Right cardiac atrium (tissue), 5 donors: ENCODE data around the gene SH3TC1. TPM values are rescaled to one million over a fixed set of nuclear protein-coding genes. Genes with fewer than 3 reads are reported as not detected.

Experiments used
- ATAC-seq, 2 donors: fragments of 200-7000 bp; cut with Tn5 transposase; one replicate each; pipeline versions ENCODE4 v1.8.0 to v1.9.1; 2020; ENCODE audit warnings: moderate library complexity in 2 of 2, mild to moderate bottlenecking in 1 of 2
- DNase-seq, 3 donors: peaks; one replicate each; pipeline ENCODE4 v3.0.0-alpha.2; 2020
- H3K27ac ChIP-seq: one replicate; pipeline ENCODE4 v1.5.1; 2013; ENCODE audit warnings: mild to moderate bottlenecking, low read length, control low read depth, moderate library complexity
- H3K27me3 ChIP-seq: one replicate; pipeline ENCODE4 v1.6.1; 2013; ENCODE audit not compliant: control insufficient read depth, insufficient read depth
- H3K4me1 ChIP-seq: one replicate; pipeline ENCODE4 v1.6.1; 2013; ENCODE audit warnings: low read length; ENCODE audit not compliant: control insufficient read depth, insufficient read depth
- H3K4me3 ChIP-seq: one replicate; pipeline ENCODE4 v1.5.1; 2013; ENCODE audit warnings: low read length, control low read depth
- H3K9me3 ChIP-seq: one replicate; pipeline ENCODE4 v1.6.1; 2013; ENCODE audit warnings: low read length; ENCODE audit not compliant: control insufficient read depth
- WGBS: extraction: QIAGEN DNeasy Blood & Tissue Kit; methylation state at CpG from one replicate; pipeline ENCODE4 v1.1.7; 2013; 5-methylcytosine and 5-hydroxymethylcytosine counted together
- intact Hi-C, 4 donors: fragments of 100-400 bp; cut with DNase I; formaldehyde crosslinking; loops; one replicate each; pipeline versions ENCODE4 v1.11.0 to v1.14.0; 2022 to 2023
- polyA plus RNA-seq: library from polyadenylated mRNA; stranded (reverse); fragments of 200-250 nt; gene quantifications from one replicate; pipeline ENCODE4 v1.2.3, GENCODE V29; 2013
- total RNA-seq, 4 donors: library from RNA; stranded (reverse); fragmentation: NEBNext Ultra II Directional; extraction: Animal tissue kit (Norgen Biotek cat#: 25700); gene quantifications; one replicate each; pipeline ENCODE4 v1.2.1, GENCODE V29; 2021
- donor health status: healthy with polysubstance abuse.
- donor health status: DM: no; HTN: yes; CAD: no.
- donor health status: DM: no; HTN: no; CAD: no.
- donor health status: DM: no; HTN: yes; CAD: no; lungs with severe emphysema.
- donor health status: DM: yes; HTN: yes; CAD: no.

SH3TC1 gene
- total and polyA plus RNA-seq, 5 donors: 5.4 to 17.1 (median 10.6) TPM

GRCh38 chr4:8286719-8287342, 87.7 kb downstream of the SH3TC1 start:
- ATAC-seq: no peak
- H3K27me3 ChIP-seq: no peaks in the 10 kb centered on the region
- no peak overlapping the region for H3K4me3 ChIP-seq
- DNase-seq: peak; percentile 26 to 55 (median 48)
- H3K9me3 ChIP-seq: no peaks in the 10 kb centered on the region
- H3K27ac ChIP-seq: no peak overlapping the region
- intact Hi-C loops: no loop called here
- no peaks in the 10 kb centered on the region for H3K4me1 ChIP-seq
- WGBS: 86% methylated on average over 15 of the region's 15 CpGs

GRCh38 chr4:8287343-8288280, 88.5 kb downstream of the SH3TC1 start:
- no peak for ATAC-seq
- peak in 2 of 3 donors; percentile 16 to 32 for DNase-seq
- intact Hi-C loops: no loop called here
- Histone ChIP-seq H3K4me3 (no peak overlapping the region), H3K27ac (no peak overlapping the region), H3K27me3 (no peaks in the 10 kb centered on the region), H3K9me3 (no peaks in the 10 kb centered on the region), H3K4me1 (no peaks in the 10 kb centered on the region)
- WGBS: 84% methylated on average over 18 of the region's 18 CpGs

GRCh38 chr4:8289151-8289750, 90.2 kb downstream of the SH3TC1 start:
- H3K27me3 ChIP-seq: no peaks in the 10 kb centered on the region
- intact Hi-C loops: no loop called here
- H3K4me3 ChIP-seq: no peak overlapping the region
- WGBS: 78% methylated on average over 13 of the region's 13 CpGs
- ATAC-seq (no peak), DNase-seq (peak; percentile 11 to 41 (median 30))
- no peaks in the 10 kb centered on the region for H3K9me3 ChIP-seq
- H3K27ac ChIP-seq: no peak overlapping the region
- no peaks in the 10 kb centered on the region for H3K4me1 ChIP-seq

GRCh38 chr4:8289956-8290700, 91.0 kb downstream of the SH3TC1 start:
- Histone ChIP-seq H3K4me1 (no peaks in the 10 kb centered on the region), H3K27ac (no peak overlapping the region), H3K4me3 (no peak overlapping the region), H3K27me3 (no peaks in the 10 kb centered on the region), H3K9me3 (no peaks in the 10 kb centered on the region)
- intact Hi-C loops: no loop called here
- DNase-seq (peak; percentile 18 to 42 (median 29)), ATAC-seq (no peak)
- WGBS: 93% methylated on average over 29 of the region's 29 CpGs

- Histone ChIP-seq H3K27ac (no peak overlapping the region), H3K4me3 (no peak overlapping the region), H3K9me3 (no peaks in the 10 kb centered on the region), H3K4me1 (no peaks in the 10 kb centered on the region), H3K27me3 (no peaks in the 10 kb centered on the region)
- intact Hi-C loops: no loop called here
- DNase-seq (peak; percentile 10 to 28 (median 24)), ATAC-seq (no peak)
- 91% methylated on average over 8 of the region's 8 CpGs for WGBS
Observed at GRCh38 chr4:8290701-8290970, 91.5 kb downstream of the SH3TC1 start.

Other genes starting within 250 kb of the SH3TC1 start
- 10 to 100 TPM in 2 of 4 donors, 1 to 10 TPM in 2; 6.2 to 17.4 (median 9.6) TPM for gene ABLIM2, start 40.5 kb upstream of the SH3TC1 start, total RNA-seq
- 4.2 TPM for gene ABLIM2, start 40.5 kb upstream of the SH3TC1 start, polyA plus RNA-seq
- 100 to 1,000 TPM in 2 of 4 donors, 10 to 100 TPM in 2; 52.8 to 133 (median 96.0) TPM for gene HTRA3, start 70.5 kb downstream of the SH3TC1 start, total RNA-seq
- 80.6 TPM for gene HTRA3, start 70.5 kb downstream of the SH3TC1 start, polyA plus RNA-seq
- 10 to 100 TPM; 52.9 to 94.8 (median 55.1) TPM for gene ACOX3, start 241.4 kb downstream of the SH3TC1 start, total RNA-seq
- 25.7 TPM for gene ACOX3, start 241.4 kb downstream of the SH3TC1 start, polyA plus RNA-seq
- 10 to 100 TPM; 10.2 to 12.9 (median 12.5) TPM for gene TRMT44, start 241.5 kb downstream of the SH3TC1 start, total RNA-seq
- 7.6 TPM for gene TRMT44, start 241.5 kb downstream of the SH3TC1 start, polyA plus RNA-seq